Keratinocyte (primary cell): ENCODE data around the gene AKAP10.

Experiments
- CTCF ChIP-seq, 3 experiments: IDR thresholded peaks in 1 of 3; conservative IDR thresholded peaks in 1 of 3; optimal IDR thresholded peaks in 1 of 3; 2 replicates in 2 of 3; 3 replicates in 1 of 3; pipeline versions ENCODE3 to v1.5.1; 2011; ENCODE audit warnings: low read length in 3 of 3, mild to moderate bottlenecking in 3 of 3, moderate library complexity in 2 of 3, control low read depth in 1 of 3, inconsistent platforms in 1 of 3; ENCODE audit not compliant: insufficient read depth in 2 of 3; ENCODE audit errors: extremely low read depth in 1 of 3
- EZH2 ChIP-seq: IDR thresholded peaks from one replicate; pipeline ENCODE4 v1.6.1; 2012; ENCODE audit warnings: inconsistent platforms, mild to moderate bottlenecking, low read length, moderate library complexity

- TF ChIP-seq EZH2 (no peak), CTCF (optimal IDR thresholded peaks at IDR 0.05 in 1 of 3, IDR thresholded peaks at IDR 0.05 in 1 of 3, conservative IDR thresholded peaks at IDR 0.05 in 1 of 3; ENCODE audit: extremely low read depth in 1 of 3, insufficient read depth in 2 of 3, low read length in 3 of 3) (no peak)
Measured at GRCh38 chr17:19978805-19979211, 1.2 kb upstream of the AKAP10 start.
